ENCODE results near the gene SCYGR8.

SCYGR8 gene

GRCh38 chr2:227761740-227762476 lies 16.2 kb downstream of the SCYGR8 start:
- no peak for DNase-seq (ENCODE audit: low read depth, low spot score)

- DNase-seq (ENCODE audit: low read depth, low spot score), result no peak
These were observed 20.2 kb downstream of the SCYGR8 start for GRCh38 chr2:227765788-227766372.

- DNase-seq (ENCODE audit: low read depth, low spot score), result peak; percentile 55
These were observed 20.7 kb downstream of the SCYGR8 start for GRCh38 chr2:227766373-227766883.

- DNase-seq (ENCODE audit: low read depth, low spot score), result no peak
These were observed 22.1 kb downstream of the SCYGR8 start for GRCh38 chr2:227767830-227768229.

- DNase-seq (ENCODE audit: low read depth, low spot score), result no peak
These were observed 26.5 kb downstream of the SCYGR8 start for GRCh38 chr2:227772197-227772661.

GRCh38 chr2:227772932-227773331 lies 27.2 kb downstream of the SCYGR8 start:
- no peak for DNase-seq (ENCODE audit: low read depth, low spot score)

- no peak for DNase-seq (ENCODE audit: low read depth, low spot score)
These were observed 28.4 kb downstream of the SCYGR8 start for GRCh38 chr2:227774011-227774624.

GRCh38 chr2:227774895-227775842 lies 29.5 kb downstream of the SCYGR8 start:
- DNase-seq (ENCODE audit: low read depth, low spot score), result no peak

GRCh38 chr2:227780981-227781615 lies 35.4 kb downstream of the SCYGR8 start:
- no peak for DNase-seq (ENCODE audit: low read depth, low spot score)

- no peak for DNase-seq (ENCODE audit: low read depth, low spot score)
These were observed 36.1 kb downstream of the SCYGR8 start for GRCh38 chr2:227781841-227782240.

GRCh38 chr2:227782804-227783203 lies 37.1 kb downstream of the SCYGR8 start:
- no peak for DNase-seq (ENCODE audit: low read depth, low spot score)

- DNase-seq (ENCODE audit: low read depth, low spot score), result no peak
These were observed 37.9 kb downstream of the SCYGR8 start for GRCh38 chr2:227783404-227784138.

GRCh38 chr2:227785293-227785692 lies 39.6 kb downstream of the SCYGR8 start:
- DNase-seq (ENCODE audit: low read depth, low spot score), result no peak

GRCh38 chr2:227788561-227789018 lies 42.9 kb downstream of the SCYGR8 start:
- no peak for DNase-seq (ENCODE audit: low read depth, low spot score)

GRCh38 chr2:227789803-227790202 lies 44.1 kb downstream of the SCYGR8 start:
- DNase-seq (ENCODE audit: low read depth, low spot score), result no peak

- DNase-seq (ENCODE audit: low read depth, low spot score), result no peak
These were observed 47.5 kb downstream of the SCYGR8 start for GRCh38 chr2:227793148-227793712.
